Neutrophil (primary cell): ENCODE results near the gene FREY1.

Experiments
- H3K27ac ChIP-seq: fragments of 200-600 bp; sonication (generic); 2 replicates; pipeline ENCODE4 v1.5.1; 2016; ENCODE audit warnings: mild to moderate bottlenecking, moderate library complexity
- H3K27me3 ChIP-seq: fragments of 200-600 bp; sonication (generic); 2 replicates; pipeline ENCODE4 v1.6.0; 2016; ENCODE audit warnings: mild to moderate bottlenecking
- H3K36me3 ChIP-seq: fragments of 200-600 bp; sonication (generic); 2 replicates; pipeline ENCODE4 v1.5.1; 2017
- H3K4me1 ChIP-seq, 2 experiments: fragments of 200-600 bp in 1 of 2; sonication (generic) in 1 of 2; 1 replicate in 1 of 2; 2 replicates in 1 of 2; pipeline versions ENCODE4 v1.5.1 to v1.6.1; 2013 to 2016; ENCODE audit warnings: low read depth in 1 of 2, low read length in 1 of 2, mild to moderate bottlenecking in 1 of 2, moderate library complexity in 1 of 2; ENCODE audit not compliant: control insufficient read depth in 1 of 2, insufficient read depth in 1 of 2
- H3K4me3 ChIP-seq, 2 experiments: fragments of 200-600 bp in 1 of 2; sonication (generic) in 1 of 2; 1 replicate in 1 of 2; 2 replicates in 1 of 2; pipeline ENCODE4 v1.5.1; 2013 to 2016; ENCODE audit warnings: low read depth in 1 of 2, low read length in 1 of 2, mild to moderate bottlenecking in 1 of 2, moderate library complexity in 1 of 2
- H3K9me3 ChIP-seq: fragments of 200-600 bp; sonication (generic); 2 replicates; pipeline ENCODE4 v1.5.1; 2016
- TF ChIP-seq, protein P1 (sequence below): fragments of 200-600 bp; sonication (generic); IDR thresholded peaks from 2 replicates; pipeline ENCODE4 v1.5.1; 2016; ENCODE audit warnings: antibody characterized with exemption

FREY1 gene

GRCh38 chr11:45894555-45895247, 12.4 kb downstream of the FREY1 start:
- Histone ChIP-seq H3K36me3 (no peaks in the 10 kb centered on the region), H3K4me1 (peaks cover 0 to 5% of the 10 kb centered on the region in 2 experiments), H3K27ac (no peak overlapping the region), H3K9me3 (no peaks in the 10 kb centered on the region), H3K27me3 (peaks cover 91% of the 10 kb centered on the region), H3K4me3 (no peak overlapping the region)
- TF ChIP-seq, protein P1, sequence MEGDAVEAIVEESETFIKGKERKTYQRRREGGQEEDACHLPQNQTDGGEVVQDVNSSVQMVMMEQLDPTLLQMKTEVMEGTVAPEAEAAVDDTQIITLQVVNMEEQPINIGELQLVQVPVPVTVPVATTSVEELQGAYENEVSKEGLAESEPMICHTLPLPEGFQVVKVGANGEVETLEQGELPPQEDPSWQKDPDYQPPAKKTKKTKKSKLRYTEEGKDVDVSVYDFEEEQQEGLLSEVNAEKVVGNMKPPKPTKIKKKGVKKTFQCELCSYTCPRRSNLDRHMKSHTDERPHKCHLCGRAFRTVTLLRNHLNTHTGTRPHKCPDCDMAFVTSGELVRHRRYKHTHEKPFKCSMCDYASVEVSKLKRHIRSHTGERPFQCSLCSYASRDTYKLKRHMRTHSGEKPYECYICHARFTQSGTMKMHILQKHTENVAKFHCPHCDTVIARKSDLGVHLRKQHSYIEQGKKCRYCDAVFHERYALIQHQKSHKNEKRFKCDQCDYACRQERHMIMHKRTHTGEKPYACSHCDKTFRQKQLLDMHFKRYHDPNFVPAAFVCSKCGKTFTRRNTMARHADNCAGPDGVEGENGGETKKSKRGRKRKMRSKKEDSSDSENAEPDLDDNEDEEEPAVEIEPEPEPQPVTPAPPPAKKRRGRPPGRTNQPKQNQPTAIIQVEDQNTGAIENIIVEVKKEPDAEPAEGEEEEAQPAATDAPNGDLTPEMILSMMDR = no peak

- Histone ChIP-seq H3K9me3 (no peaks in the 10 kb centered on the region), H3K27me3 (peaks cover 87% of the 10 kb centered on the region), H3K36me3 (no peaks in the 10 kb centered on the region), H3K27ac (no peak overlapping the region), H3K4me1 (no peaks in the 10 kb centered on the region), H3K4me3 (no peak overlapping the region)
- TF ChIP-seq, protein P1 = no peak
Measured at GRCh38 chr11:45892856-45893255, 14.2 kb downstream of the FREY1 start.

- Histone ChIP-seq H3K27ac (no peak overlapping the region), H3K27me3 (peaks cover 87% of the 10 kb centered on the region), H3K36me3 (no peaks in the 10 kb centered on the region), H3K4me1 (peaks cover under 1 to 1% of the 10 kb centered on the region in 2 experiments), H3K4me3 (no peak overlapping the region), H3K9me3 (no peaks in the 10 kb centered on the region)
- TF ChIP-seq, protein P1 = no peak
Measured at GRCh38 chr11:45890886-45891550, 16.1 kb downstream of the FREY1 start.

DNA sequence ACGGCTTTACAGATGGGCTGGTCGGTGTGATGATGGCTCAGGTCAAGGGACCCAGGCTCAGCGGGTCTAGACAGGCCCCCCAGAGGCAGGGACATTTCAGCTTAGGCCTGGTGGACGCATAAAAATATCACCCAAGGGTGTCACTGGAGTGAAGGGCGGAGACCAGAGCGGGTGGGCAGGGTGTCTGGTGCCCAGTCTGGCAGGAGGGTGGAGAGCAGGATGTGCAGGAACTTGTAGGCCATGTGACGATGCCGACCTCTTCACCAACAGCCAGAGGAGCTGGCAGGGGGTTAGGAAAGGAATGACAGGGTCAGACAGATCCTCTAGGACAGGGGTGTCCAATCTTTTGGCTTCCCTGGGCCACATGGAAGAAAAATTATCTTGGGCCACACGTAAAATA, 17.1 kb downstream of the FREY1 start:
- no peaks in the 10 kb centered on the region for H3K9me3 ChIP-seq
- H3K4me3 ChIP-seq = no peak overlapping the region
- peaks cover 3 to 8% of the 10 kb centered on the region in 2 experiments for H3K4me1 ChIP-seq
- no peak overlapping the region for H3K27ac ChIP-seq
- peaks cover 88% of the 10 kb centered on the region for H3K27me3 ChIP-seq
- TF ChIP-seq, protein P1 = no peak
- no peaks in the 10 kb centered on the region for H3K36me3 ChIP-seq

- TF ChIP-seq, protein P1 = no peak
- Histone ChIP-seq H3K36me3 (no peaks in the 10 kb centered on the region), H3K27ac (no peak overlapping the region), H3K4me1 (peaks cover 3 to 8% of the 10 kb centered on the region in 2 experiments), H3K9me3 (no peaks in the 10 kb centered on the region), H3K4me3 (no peak overlapping the region), H3K27me3 (peaks cover 88% of the 10 kb centered on the region)
Measured at GRCh38 chr11:45889555-45889954, 17.5 kb downstream of the FREY1 start.
